Osteoblast (primary cell): Measurements from ENCODE around the gene ZNF331. TPM values are rescaled to one million over a fixed set of nuclear protein-coding genes. Genes with fewer than 3 reads are reported as not detected.

Source experiments
- DNase-seq: peaks from one replicate; pipeline ENCODE4 v3.0.0; 2011; ENCODE audit warnings: low spot score, mixed read lengths; ENCODE audit not compliant: insufficient read length; ENCODE audit errors: missing footprints
- H2AFZ ChIP-seq: 2 replicates; pipeline ENCODE4 v1.6.0; 2011; ENCODE audit warnings: mild to moderate bottlenecking, low read length
- H3K27ac ChIP-seq: 2 replicates; pipeline ENCODE4 v1.5.1; 2011; ENCODE audit warnings: mild to moderate bottlenecking, low read depth, low read length, moderate library complexity
- H3K27me3 ChIP-seq: 2 replicates; pipeline ENCODE4 v1.6.0; 2012; ENCODE audit warnings: mild to moderate bottlenecking, control low read depth, inconsistent platforms, low read length, moderate library complexity; ENCODE audit not compliant: insufficient read depth
- H3K36me3 ChIP-seq: 2 replicates; pipeline ENCODE4 v1.5.1; 2011; ENCODE audit warnings: mild to moderate bottlenecking, low read length, control low read depth, moderate library complexity; ENCODE audit not compliant: insufficient read depth
- H3K4me1 ChIP-seq: 2 replicates; pipeline ENCODE4 v1.5.1; 2011; ENCODE audit warnings: mild to moderate bottlenecking, low read length, control low read depth, moderate library complexity; ENCODE audit not compliant: insufficient read depth
- H3K4me2 ChIP-seq: 2 replicates; pipeline ENCODE4 v1.6.0; 2011; ENCODE audit warnings: mild to moderate bottlenecking, low read length; ENCODE audit not compliant: insufficient read depth
- H3K4me3 ChIP-seq: fragments of 200-600 bp; sonication (generic); 3 replicates; pipeline ENCODE4 v1.5.1; 2012; ENCODE audit warnings: mild to moderate bottlenecking, low read length, inconsistent platforms; ENCODE audit not compliant: insufficient read depth
- H3K79me2 ChIP-seq: 2 replicates; pipeline ENCODE4 v1.6.0; 2012; ENCODE audit warnings: mild to moderate bottlenecking, low read length, control low read depth, inconsistent platforms; ENCODE audit not compliant: insufficient read depth
- H3K9me3 ChIP-seq: 2 replicates; pipeline ENCODE4 v1.5.1; 2011; ENCODE audit warnings: low read depth, low read length, control low read depth
- H4K20me1 ChIP-seq: 2 replicates; pipeline ENCODE4 v1.6.0; 2012; ENCODE audit warnings: mild to moderate bottlenecking, low read length, control low read depth; ENCODE audit not compliant: insufficient read depth
- total RNA-seq: library from RNA; depleted of rRNA; stranded (reverse); fragments of >200 nt; gene quantifications from 2 replicates; pipeline ENCODE4 v1.2.3, GENCODE V29; 2012
- TF ChIP-seq, protein P1 (sequence below): IDR thresholded peaks from 2 replicates; pipeline ENCODE4 v1.5.1; 2011; ENCODE audit warnings: mild to moderate bottlenecking, low read depth, low read length, moderate library complexity; ENCODE audit errors: extremely low read depth

Gene ZNF331
- total RNA-seq, 1 donor, result 16.6 TPM

DNA sequence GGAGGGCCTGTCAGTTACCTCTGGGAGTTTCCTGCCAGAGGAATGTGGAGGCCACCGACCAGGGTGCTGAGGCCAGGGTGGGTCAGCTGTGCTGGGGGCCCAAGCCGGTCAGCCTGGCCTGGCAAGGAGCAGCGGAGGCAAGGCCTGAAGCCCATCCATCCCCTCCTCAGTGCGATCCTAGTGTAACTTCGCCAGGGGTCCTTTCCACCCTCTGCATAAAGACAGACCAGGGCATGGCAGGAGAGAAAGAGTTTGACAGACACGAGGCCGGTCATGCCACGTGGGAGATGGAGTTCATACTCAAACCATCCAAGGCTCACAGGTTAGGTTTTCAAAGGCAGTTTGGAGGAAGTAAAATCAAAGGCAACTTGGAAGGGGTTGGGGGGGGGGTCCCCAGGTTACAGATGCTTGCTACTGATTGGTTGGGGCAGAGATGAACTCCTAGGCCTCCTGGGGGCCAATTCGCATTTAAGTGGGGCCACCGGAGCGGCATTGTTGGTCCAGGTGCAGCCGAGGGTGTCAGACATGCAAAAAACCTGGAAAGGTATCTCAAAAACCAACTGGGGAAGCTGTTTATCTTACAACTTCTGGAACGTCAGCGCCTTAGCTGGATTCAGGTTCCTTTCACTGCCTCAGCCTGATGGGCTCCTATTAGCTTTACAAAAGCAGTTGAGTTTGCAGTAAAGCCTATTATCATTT lies 57.0 kb downstream of the ZNF331 start:
- Histone ChIP-seq H3K4me1 (no peaks in the 10 kb centered on the region), H3K27me3 (no peaks in the 10 kb centered on the region), H3K79me2 (no peaks in the 10 kb centered on the region), H3K27ac (no peak overlapping the region), H4K20me1 (no peaks in the 10 kb centered on the region), H3K4me3 (no peak overlapping the region), H2AFZ (no peak overlapping the region), H3K9me3 (no peaks in the 10 kb centered on the region), H3K36me3 (no peaks in the 10 kb centered on the region), H3K4me2 (no peak overlapping the region)
- no peak for DNase-seq
- TF ChIP-seq, protein P1, sequence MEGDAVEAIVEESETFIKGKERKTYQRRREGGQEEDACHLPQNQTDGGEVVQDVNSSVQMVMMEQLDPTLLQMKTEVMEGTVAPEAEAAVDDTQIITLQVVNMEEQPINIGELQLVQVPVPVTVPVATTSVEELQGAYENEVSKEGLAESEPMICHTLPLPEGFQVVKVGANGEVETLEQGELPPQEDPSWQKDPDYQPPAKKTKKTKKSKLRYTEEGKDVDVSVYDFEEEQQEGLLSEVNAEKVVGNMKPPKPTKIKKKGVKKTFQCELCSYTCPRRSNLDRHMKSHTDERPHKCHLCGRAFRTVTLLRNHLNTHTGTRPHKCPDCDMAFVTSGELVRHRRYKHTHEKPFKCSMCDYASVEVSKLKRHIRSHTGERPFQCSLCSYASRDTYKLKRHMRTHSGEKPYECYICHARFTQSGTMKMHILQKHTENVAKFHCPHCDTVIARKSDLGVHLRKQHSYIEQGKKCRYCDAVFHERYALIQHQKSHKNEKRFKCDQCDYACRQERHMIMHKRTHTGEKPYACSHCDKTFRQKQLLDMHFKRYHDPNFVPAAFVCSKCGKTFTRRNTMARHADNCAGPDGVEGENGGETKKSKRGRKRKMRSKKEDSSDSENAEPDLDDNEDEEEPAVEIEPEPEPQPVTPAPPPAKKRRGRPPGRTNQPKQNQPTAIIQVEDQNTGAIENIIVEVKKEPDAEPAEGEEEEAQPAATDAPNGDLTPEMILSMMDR, result no peak

DNA sequence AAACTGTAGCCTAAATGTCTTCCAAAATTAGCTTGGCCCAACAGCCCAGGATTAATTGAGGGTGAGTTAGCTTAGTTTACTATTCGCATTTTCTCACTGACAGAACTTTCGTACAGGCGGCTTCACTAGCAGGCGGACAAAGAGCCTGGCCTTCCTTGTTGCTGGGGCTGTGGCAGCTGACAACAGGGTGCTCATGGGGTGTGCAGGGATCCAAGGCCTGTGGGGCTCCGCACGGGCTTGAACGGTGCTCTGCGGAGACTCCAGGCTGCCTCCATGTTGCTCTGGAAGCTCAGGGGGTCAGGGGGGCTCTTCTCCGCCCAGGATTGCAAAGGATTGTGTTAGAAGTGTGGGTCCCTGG lies 57.5 kb downstream of the ZNF331 start:
- H3K4me1 ChIP-seq, result no peaks in the 10 kb centered on the region
- H3K4me3 ChIP-seq, result no peak overlapping the region
- H2AFZ ChIP-seq, result no peak overlapping the region

DNA sequence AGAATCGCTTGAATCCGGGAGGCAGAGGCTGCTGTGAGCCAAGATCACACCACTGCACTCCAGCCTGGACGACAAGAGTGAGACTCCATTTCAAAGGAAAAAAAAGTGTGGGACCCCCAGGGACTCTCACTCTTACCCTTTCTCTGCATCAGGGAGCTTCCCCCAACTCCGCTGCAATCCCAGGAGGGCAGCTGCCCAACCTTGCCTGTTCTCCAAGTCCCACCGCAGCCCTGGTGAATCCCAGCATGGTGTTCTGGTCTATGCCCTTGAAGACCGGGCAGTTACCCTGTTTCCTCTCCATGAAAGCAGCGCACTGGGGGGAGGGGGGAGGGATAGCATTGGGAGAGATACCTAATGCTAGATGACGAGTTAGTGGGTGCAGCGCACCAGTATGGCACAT lies 58.1 kb downstream of the ZNF331 start:
- Histone ChIP-seq H4K20me1 (no peaks in the 10 kb centered on the region), H3K79me2 (no peaks in the 10 kb centered on the region), H3K4me3 (no peak overlapping the region), H2AFZ (no peak overlapping the region), H3K4me2 (no peak overlapping the region), H3K36me3 (no peaks in the 10 kb centered on the region), H3K9me3 (no peaks in the 10 kb centered on the region), H3K27ac (no peak overlapping the region), H3K4me1 (no peaks in the 10 kb centered on the region), H3K27me3 (no peaks in the 10 kb centered on the region)
- TF ChIP-seq, protein P1, result no peak
- DNase-seq, result no peak

More for the DNA sequence above, 57.5 kb downstream of the ZNF331 start:
- Histone ChIP-seq H3K27me3 (no peaks in the 10 kb centered on the region), H3K79me2 (no peaks in the 10 kb centered on the region), H3K9me3 (no peaks in the 10 kb centered on the region), H3K36me3 (no peaks in the 10 kb centered on the region), H3K27ac (no peak overlapping the region), H3K4me2 (no peak overlapping the region), H4K20me1 (no peaks in the 10 kb centered on the region)
- no peak for DNase-seq
- TF ChIP-seq, protein P1, result no peak

DNA sequence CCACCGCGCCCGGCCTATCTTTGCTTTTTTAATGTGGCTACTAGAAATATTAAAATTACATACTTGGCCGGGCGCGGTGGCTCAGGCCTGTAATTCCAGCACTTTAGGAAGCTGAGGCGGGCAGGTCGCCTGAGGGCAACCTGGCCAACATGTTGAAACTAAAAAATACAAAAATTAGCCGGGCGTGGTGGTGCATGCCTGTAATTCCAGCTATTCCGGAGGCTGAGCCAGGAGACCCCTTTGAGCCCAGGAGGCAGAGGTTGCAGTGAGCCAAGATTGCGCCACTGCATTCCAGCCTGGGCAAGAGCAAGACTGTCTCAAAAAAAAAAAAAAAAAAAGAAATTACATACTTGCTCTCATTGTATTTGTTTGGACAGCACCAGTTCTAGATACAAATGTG lies 59.1 kb downstream of the ZNF331 start:
- no peak for DNase-seq
- Histone ChIP-seq H3K4me3 (no peak overlapping the region), H3K4me2 (no peak overlapping the region), H3K9me3 (no peaks in the 10 kb centered on the region), H4K20me1 (no peaks in the 10 kb centered on the region), H3K27me3 (no peaks in the 10 kb centered on the region), H3K27ac (no peak overlapping the region), H3K4me1 (no peaks in the 10 kb centered on the region), H3K79me2 (no peaks in the 10 kb centered on the region), H3K36me3 (no peaks in the 10 kb centered on the region), H2AFZ (no peak overlapping the region)
- TF ChIP-seq, protein P1, result no peak
